K562 (cell line): ENCODE data around the gene LRP10. TPM values are rescaled to one million over a fixed set of nuclear protein-coding genes. Genes with fewer than 3 reads are reported as not detected.

ENCODE experiments used
- BRD4 ChIP-seq: fragments of 200-600 bp; sonication (generic); IDR thresholded peaks from 2 replicates; pipeline ENCODE4 v1.6.1; 2017; ENCODE audit warnings: inconsistent platforms
- CBX1 ChIP-seq: sonication (generic); IDR thresholded peaks from 2 replicates; pipeline ENCODE4 v1.6.1; 2016; ENCODE audit warnings: antibody characterized with exemption, low read depth, mild to moderate bottlenecking
- CHD1 ChIP-seq: fragments of 200-600 bp; sonication (generic); IDR thresholded peaks from one replicate; pipeline ENCODE4 v1.6.1; 2012; ENCODE audit warnings: mild to moderate bottlenecking, moderate library complexity, low read length, inconsistent platforms
- CTBP1 ChIP-seq: fragments of 450-650 bp; IDR thresholded peaks from 2 replicates; pipeline ENCODE4 v1.6.1; 2016; ENCODE audit warnings: borderline replicate concordance
- FOXM1 ChIP-seq, 2 experiments: fragments of 450-650 bp in 1 of 2; sonication (generic) in 1 of 2; formaldehyde crosslinking in 1 of 2; IDR thresholded peaks; 2 replicates each; pipeline versions ENCODE4 v1.6.1 to v1.9.0; 2017 to 2022; ENCODE audit warnings: low read depth in 2 of 2, mild to moderate bottlenecking in 2 of 2, missing genetic modification reagents in 1 of 2, moderate library complexity in 1 of 2
- IRF1 ChIP-seq: sonication (generic); formaldehyde crosslinking; IDR thresholded peaks from 2 replicates; pipeline ENCODE4 v1.8.0; 2022; ENCODE audit warnings: missing genetic modification reagents, mild to moderate bottlenecking, borderline replicate concordance
- KDM4B ChIP-seq, 2 experiments: fragments of 450-650 bp in 1 of 2; sonication (generic) in 1 of 2; IDR thresholded peaks; 2 replicates each; pipeline ENCODE4 v1.6.1; 2016 to 2017; ENCODE audit warnings: borderline replicate concordance in 2 of 2, antibody characterized with exemption in 1 of 2, low read depth in 1 of 2, mild to moderate bottlenecking in 1 of 2
- MCM3 ChIP-seq: fragments of 450-650 bp; IDR thresholded peaks from 2 replicates; pipeline ENCODE4 v1.6.1; 2016
- MECOM ChIP-seq: fragments of 250-450 bp; sonication (Bioruptor Pico); IDR thresholded peaks from 2 replicates; pipeline ENCODE4 v1.8.0; 2022; ENCODE audit warnings: inconsistent platforms
- MTA2 ChIP-seq: fragments of 450-650 bp; IDR thresholded peaks from 2 replicates; pipeline ENCODE4 v1.6.1; 2016; ENCODE audit warnings: low read depth
- MTA3 ChIP-seq: fragments of 450-650 bp; formaldehyde crosslinking; IDR thresholded peaks from 2 replicates; pipeline ENCODE4 v1.6.1; 2017; ENCODE audit warnings: mild to moderate bottlenecking, borderline replicate concordance
- SMC3 ChIP-seq: conservative IDR thresholded peaks from 2 replicates; pipeline ENCODE4 v1.6.1; 2011; ENCODE audit warnings: low read depth, low read length, improper control_type of control experiment; ENCODE audit not compliant: insufficient read depth
- TOE1 ChIP-seq, 2 experiments: fragments of 450-650 bp in 1 of 2; sonication (generic) in 1 of 2; formaldehyde crosslinking in 1 of 2; IDR thresholded peaks; 2 replicates each; pipeline versions ENCODE4 v1.7.1 to v1.8.0; 2016 to 2022; ENCODE audit warnings: borderline replicate concordance in 2 of 2, mild to moderate bottlenecking in 2 of 2, antibody characterized with exemption in 1 of 2, inconsistent platforms in 1 of 2, low read depth in 1 of 2, missing genetic modification reagents in 1 of 2, moderate library complexity in 1 of 2
- U2AF2 ChIP-seq: fragments of 200-400 bp; formaldehyde crosslinking; optimal IDR thresholded peaks from 2 replicates; pipeline ENCODE3; 2017; ENCODE audit warnings: low read depth, mild to moderate bottlenecking, low read length
- ZNF143 ChIP-seq: sonication (generic); formaldehyde crosslinking; IDR thresholded peaks from 2 replicates; pipeline ENCODE4 v1.9.0; 2022; ENCODE audit warnings: mild to moderate bottlenecking, missing genetic modification reagents
- ZNF165 ChIP-seq: fragments of 250-450 bp; sonication (Bioruptor Pico); IDR thresholded peaks from 2 replicates; pipeline ENCODE4 v1.4.0; 2020; ENCODE audit warnings: borderline replicate concordance
- ZNF316 ChIP-seq: fragments of 450-650 bp; IDR thresholded peaks from 2 replicates; pipeline ENCODE4 v1.6.1; 2016
- ZNF384 ChIP-seq: IDR thresholded peaks from 2 replicates; pipeline ENCODE4 v1.6.1; 2012; ENCODE audit warnings: low read depth, low read length, improper control_type of control experiment
- ZNF512 ChIP-seq: IDR thresholded peaks from 2 replicates; pipeline ENCODE4 v1.6.1; 2016; ENCODE audit warnings: missing genetic modification characterization, missing compliant biosample characterization
- polyA plus RNA-seq, 8 experiments: library from polyadenylated mRNA; depleted of rRNA in 4 of 8; stranded (reverse) in 5 of 8; unstranded in 3 of 8; fragments of >200 nt; fragmentation: Nextera tagmentation in 2 of 8; fragmentation: Illumina TruSeq in 1 of 8; extraction: Ambion mirVana in 2 of 8; extraction: Trizol in 1 of 8; gene quantifications; 2 replicates each; pipeline versions ENCODE4 v1.2.1 to v1.2.3, GENCODE V29; 2011 to 2014; ENCODE audit warnings: inconsistent platforms in 1 of 8, missing spikeins in 1 of 8
- total RNA-seq, 7 experiments: library from RNA; depleted of rRNA in 6 of 7; stranded (reverse); fragments of >200 nt in 6 of 7; fragmentation: Illumina TruSeq in 2 of 7; extraction: Trizol in 2 of 7; gene quantifications; 2 replicates each; pipeline versions ENCODE4 v1.2.1 to v1.2.3, GENCODE V29; 2011 to 2021; ENCODE audit warnings: low replicate concordance in 1 of 7
- TF ChIP-seq, protein P1 (sequence below): fragments of 250-450 bp; sonication (Bioruptor Pico); IDR thresholded peaks from 2 replicates; pipeline ENCODE4 v1.5.0; 2021
- TF ChIP-seq, protein P2 (sequence below): fragments of 250-450 bp; sonication (Bioruptor Pico); IDR thresholded peaks from 2 replicates; pipeline ENCODE4 v1.5.0; 2021
- TF ChIP-seq, protein P3 (sequence below): sonication (generic); IDR thresholded peaks from 2 replicates; pipeline ENCODE4 v1.6.1; 2016

Gene LRP10
- total and polyA plus RNA-seq, 9 of the 15 experiments (the other 6 are each of a cell fraction or from before 2014, with no cell fraction given): 1.3 to 45.5 (median 10.9) TPM

- TF ChIP-seq FOXM1 (IDR thresholded peaks at IDR 0.05; ENCODE audit: low read depth): no peak
- TF ChIP-seq FOXM1 (CRISPR knock-in tag; IDR thresholded peaks at IDR 0.05; ENCODE audit: low read depth): peak; percentile 51; the same call in 1 of the 2 replicates
- TF ChIP-seq U2AF2: no peak
- TF ChIP-seq, protein P1, sequence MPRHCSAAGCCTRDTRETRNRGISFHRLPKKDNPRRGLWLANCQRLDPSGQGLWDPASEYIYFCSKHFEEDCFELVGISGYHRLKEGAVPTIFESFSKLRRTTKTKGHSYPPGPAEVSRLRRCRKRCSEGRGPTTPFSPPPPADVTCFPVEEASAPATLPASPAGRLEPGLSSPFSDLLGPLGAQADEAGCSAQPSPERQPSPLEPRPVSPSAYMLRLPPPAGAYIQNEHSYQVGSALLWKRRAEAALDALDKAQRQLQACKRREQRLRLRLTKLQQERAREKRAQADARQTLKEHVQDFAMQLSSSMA (CRISPR knock-in tag): no peak
- 0 out of 2 replicates have a peak, but pooled peaks have one; percentile 38 for TF ChIP-seq ZNF165 (CRISPR knock-in tag)
- TF ChIP-seq ZNF143 (CRISPR knock-in tag): peak; percentile 56
- TF ChIP-seq, protein P2, sequence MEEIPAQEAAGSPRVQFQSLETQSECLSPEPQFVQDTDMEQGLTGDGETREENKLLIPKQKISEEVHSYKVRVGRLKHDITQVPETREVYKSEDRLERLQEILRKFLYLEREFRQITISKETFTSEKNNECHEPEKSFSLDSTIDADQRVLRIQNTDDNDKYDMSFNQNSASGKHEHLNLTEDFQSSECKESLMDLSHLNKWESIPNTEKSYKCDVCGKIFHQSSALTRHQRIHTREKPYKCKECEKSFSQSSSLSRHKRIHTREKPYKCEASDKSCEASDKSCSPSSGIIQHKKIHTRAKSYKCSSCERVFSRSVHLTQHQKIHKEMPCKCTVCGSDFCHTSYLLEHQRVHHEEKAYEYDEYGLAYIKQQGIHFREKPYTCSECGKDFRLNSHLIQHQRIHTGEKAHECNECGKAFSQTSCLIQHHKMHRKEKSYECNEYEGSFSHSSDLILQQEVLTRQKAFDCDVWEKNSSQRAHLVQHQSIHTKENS (CRISPR knock-in tag): no peak
- TF ChIP-seq IRF1: no peak
- TF ChIP-seq TOE1 (IDR thresholded peaks at IDR 0.05; ENCODE audit: borderline replicate concordance): no peak
- 0 out of 2 replicates have a peak, but pooled peaks have one; percentile 34 for TF ChIP-seq TOE1 (CRISPR knock-in tag; IDR thresholded peaks at IDR 0.05; ENCODE audit: borderline replicate concordance, low read depth)
- TF ChIP-seq CHD1: peak; percentile 75
- no peak for TF ChIP-seq ZNF384
- TF ChIP-seq SMC3: 0 out of 2 replicates have a peak, but pooled peaks have one; percentile 2
- TF ChIP-seq MECOM: no peak
- peak; percentile 52; the same call in 1 of the 2 replicates for TF ChIP-seq CTBP1
- TF ChIP-seq, protein P3, sequence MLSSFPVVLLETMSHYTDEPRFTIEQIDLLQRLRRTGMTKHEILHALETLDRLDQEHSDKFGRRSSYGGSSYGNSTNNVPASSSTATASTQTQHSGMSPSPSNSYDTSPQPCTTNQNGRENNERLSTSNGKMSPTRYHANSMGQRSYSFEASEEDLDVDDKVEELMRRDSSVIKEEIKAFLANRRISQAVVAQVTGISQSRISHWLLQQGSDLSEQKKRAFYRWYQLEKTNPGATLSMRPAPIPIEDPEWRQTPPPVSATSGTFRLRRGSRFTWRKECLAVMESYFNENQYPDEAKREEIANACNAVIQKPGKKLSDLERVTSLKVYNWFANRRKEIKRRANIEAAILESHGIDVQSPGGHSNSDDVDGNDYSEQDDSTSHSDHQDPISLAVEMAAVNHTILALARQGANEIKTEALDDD: no peak
- peak; percentile 65; the same call in 1 of the 2 replicates for TF ChIP-seq MTA3
- no peak for TF ChIP-seq MTA2
- no peak for TF ChIP-seq ZNF316
- TF ChIP-seq CBX1: no peak; the same call in 1 of the 2 replicates
- peak in 1 of 2 experiments; percentile 19; a peak in 1 of 4 replicates for TF ChIP-seq KDM4B (IDR thresholded peaks at IDR 0.05; ENCODE audit: borderline replicate concordance in 2 of 2, low read depth in 1 of 2)
- TF ChIP-seq MCM3: no peak
- no peak for TF ChIP-seq ZNF512
- TF ChIP-seq BRD4: no peak
Measured at GRCh38 chr14:22886500-22887259, 15.1 kb downstream of the LRP10 start (continued).
